Smooth muscle cell (in vitro differentiated cells): Measurements from ENCODE around the gene KIF1A. TPM values are rescaled to one million over a fixed set of nuclear protein-coding genes. Genes with fewer than 3 reads are reported as not detected.
"Not testable (repeated sequence)": the region's sequence is repeated elsewhere in the genome, so short reads cannot be mapped to it uniquely, and the experiment has no call there.

Source experiments
- DNase-seq: peaks from one replicate; lab custom pipeline; 2025; ENCODE audit not compliant: unreplicated experiment; lab: John Stamatoyannopoulos, UW
- H2AFZ ChIP-seq: fragments of 200-600 bp; sonication (generic); 2 replicates; pipeline ENCODE4 v1.6.0; 2016; ENCODE audit warnings: antibody characterized with exemption, low read depth, mild to moderate bottlenecking
- H3F3A ChIP-seq: fragments of 200-600 bp; sonication (generic); 2 replicates; pipeline ENCODE4 v1.6.0; 2017; ENCODE audit warnings: antibody characterized with exemption, low read depth
- H3K27ac ChIP-seq: fragments of 200-600 bp; sonication (generic); 2 replicates; pipeline ENCODE4 v1.5.1; 2016; ENCODE audit warnings: low read depth, mild to moderate bottlenecking
- H3K27me3 ChIP-seq: fragments of 200-600 bp; sonication (generic); 2 replicates; pipeline ENCODE4 v1.6.1; 2016; ENCODE audit warnings: low read depth, mild to moderate bottlenecking
- H3K36me3 ChIP-seq: fragments of 200-600 bp; sonication (generic); 2 replicates; pipeline ENCODE4 v1.5.1; 2016; ENCODE audit warnings: low read depth
- H3K4me1 ChIP-seq: fragments of 200-600 bp; sonication (generic); 2 replicates; pipeline ENCODE4 v1.5.1; 2016; ENCODE audit warnings: low read depth
- H3K4me2 ChIP-seq: fragments of 200-600 bp; sonication (generic); 2 replicates; pipeline ENCODE4 v1.6.0; 2016; ENCODE audit warnings: mild to moderate bottlenecking
- H3K4me3 ChIP-seq: fragments of 200-600 bp; sonication (generic); 2 replicates; pipeline ENCODE4 v1.5.1; 2016; ENCODE audit warnings: mild to moderate bottlenecking
- H3K79me2 ChIP-seq: fragments of 200-600 bp; sonication (generic); 2 replicates; pipeline ENCODE4 v1.6.0; 2016; ENCODE audit warnings: low read depth, mild to moderate bottlenecking
- H3K9ac ChIP-seq: fragments of 200-600 bp; sonication (generic); 2 replicates; pipeline ENCODE4 v1.6.0; 2016; ENCODE audit warnings: low read depth
- H3K9me3 ChIP-seq: fragments of 200-600 bp; sonication (generic); replicated peaks from 2 replicates; pipeline ENCODE4 v1.5.1; 2016; ENCODE audit warnings: low read depth
- H4K20me1 ChIP-seq: fragments of 200-600 bp; sonication (generic); 2 replicates; pipeline ENCODE4 v1.6.0; 2016; ENCODE audit warnings: low read depth
- WGBS: methylation state at CpG from one replicate; pipeline ENCODE4 v1.1.7; 2016; ENCODE audit warnings: low lambda C conversion rate; 5-methylcytosine and 5-hydroxymethylcytosine counted together
- polyA plus RNA-seq: library from polyadenylated mRNA; unstranded; fragments of >200 nt; fragmentation: Nextera tagmentation; extraction: Ambion mirVana; gene quantifications from 2 replicates; pipeline ENCODE4 v1.2.1, GENCODE V29; 2016
- total RNA-seq: library from RNA; depleted of rRNA; stranded (reverse); fragments of >200 nt; gene quantifications from 2 replicates; pipeline ENCODE4 v1.2.3, GENCODE V29; 2014
- TF ChIP-seq, protein P1 (sequence below): fragments of 200-600 bp; sonication (generic); IDR thresholded peaks from 2 replicates; pipeline ENCODE4 v1.5.1; 2017; ENCODE audit warnings: borderline replicate concordance, mild to moderate bottlenecking, antibody characterized with exemption; ENCODE audit not compliant: insufficient read depth, poor library complexity, severe bottlenecking

Gene KIF1A
- total and polyA plus RNA-seq, 2 experiments from 2014 or later: 4.6 to 8.4 TPM

DNA sequence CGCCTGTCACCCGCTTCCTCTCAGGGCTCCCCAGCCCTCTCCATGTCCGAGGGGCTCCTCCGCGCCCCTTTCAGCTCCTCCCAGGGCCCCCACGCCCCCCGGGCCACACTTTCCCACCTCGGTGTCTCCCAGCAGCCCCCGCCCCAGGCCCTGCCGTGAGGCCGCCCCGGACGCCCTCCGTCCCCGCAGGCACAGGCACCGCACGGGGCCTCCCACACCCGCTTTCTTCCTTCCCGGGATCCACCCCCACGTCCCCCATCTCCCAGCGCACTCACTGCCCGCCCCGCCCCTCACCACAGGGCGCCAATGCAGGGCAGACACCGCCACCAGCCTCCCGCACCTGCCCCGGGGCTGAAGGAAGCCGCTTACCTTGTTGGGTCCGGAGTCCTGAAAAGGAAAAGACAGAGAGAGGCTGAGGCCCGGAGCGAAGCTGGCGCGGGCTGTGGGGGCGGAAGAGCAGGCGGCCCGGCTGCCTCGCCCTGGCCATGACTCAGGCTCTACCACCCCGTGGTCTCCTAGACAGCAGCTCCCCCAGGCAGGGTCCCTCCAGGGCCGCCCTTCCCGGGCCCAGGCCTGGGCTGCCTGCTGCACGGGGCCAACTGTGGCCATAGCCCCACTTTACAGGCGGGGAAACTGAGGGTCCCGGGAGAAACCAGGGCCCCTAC lies 37.7 kb downstream of the KIF1A start:
- Histone ChIP-seq H3K27me3 (no peaks in the 10 kb centered on the region), H3K4me1 (no peaks in the 10 kb centered on the region), H3K4me3 (no peak overlapping the region), H3K79me2 (no peaks in the 10 kb centered on the region), H3K4me2 (no peak overlapping the region), H3K9me3 (no peaks in the 10 kb centered on the region), H3F3A (no peaks in the 10 kb centered on the region), H3K9ac (no peak overlapping the region), H4K20me1 (no peaks in the 10 kb centered on the region), H3K36me3 (no peaks in the 10 kb centered on the region), H2AFZ (no peak overlapping the region), H3K27ac (no peak overlapping the region)
- DNase-seq: no peak
- TF ChIP-seq, protein P1, sequence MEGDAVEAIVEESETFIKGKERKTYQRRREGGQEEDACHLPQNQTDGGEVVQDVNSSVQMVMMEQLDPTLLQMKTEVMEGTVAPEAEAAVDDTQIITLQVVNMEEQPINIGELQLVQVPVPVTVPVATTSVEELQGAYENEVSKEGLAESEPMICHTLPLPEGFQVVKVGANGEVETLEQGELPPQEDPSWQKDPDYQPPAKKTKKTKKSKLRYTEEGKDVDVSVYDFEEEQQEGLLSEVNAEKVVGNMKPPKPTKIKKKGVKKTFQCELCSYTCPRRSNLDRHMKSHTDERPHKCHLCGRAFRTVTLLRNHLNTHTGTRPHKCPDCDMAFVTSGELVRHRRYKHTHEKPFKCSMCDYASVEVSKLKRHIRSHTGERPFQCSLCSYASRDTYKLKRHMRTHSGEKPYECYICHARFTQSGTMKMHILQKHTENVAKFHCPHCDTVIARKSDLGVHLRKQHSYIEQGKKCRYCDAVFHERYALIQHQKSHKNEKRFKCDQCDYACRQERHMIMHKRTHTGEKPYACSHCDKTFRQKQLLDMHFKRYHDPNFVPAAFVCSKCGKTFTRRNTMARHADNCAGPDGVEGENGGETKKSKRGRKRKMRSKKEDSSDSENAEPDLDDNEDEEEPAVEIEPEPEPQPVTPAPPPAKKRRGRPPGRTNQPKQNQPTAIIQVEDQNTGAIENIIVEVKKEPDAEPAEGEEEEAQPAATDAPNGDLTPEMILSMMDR: no peak
- WGBS: 86% methylated on average over 26 of the region's 43 CpGs

DNA sequence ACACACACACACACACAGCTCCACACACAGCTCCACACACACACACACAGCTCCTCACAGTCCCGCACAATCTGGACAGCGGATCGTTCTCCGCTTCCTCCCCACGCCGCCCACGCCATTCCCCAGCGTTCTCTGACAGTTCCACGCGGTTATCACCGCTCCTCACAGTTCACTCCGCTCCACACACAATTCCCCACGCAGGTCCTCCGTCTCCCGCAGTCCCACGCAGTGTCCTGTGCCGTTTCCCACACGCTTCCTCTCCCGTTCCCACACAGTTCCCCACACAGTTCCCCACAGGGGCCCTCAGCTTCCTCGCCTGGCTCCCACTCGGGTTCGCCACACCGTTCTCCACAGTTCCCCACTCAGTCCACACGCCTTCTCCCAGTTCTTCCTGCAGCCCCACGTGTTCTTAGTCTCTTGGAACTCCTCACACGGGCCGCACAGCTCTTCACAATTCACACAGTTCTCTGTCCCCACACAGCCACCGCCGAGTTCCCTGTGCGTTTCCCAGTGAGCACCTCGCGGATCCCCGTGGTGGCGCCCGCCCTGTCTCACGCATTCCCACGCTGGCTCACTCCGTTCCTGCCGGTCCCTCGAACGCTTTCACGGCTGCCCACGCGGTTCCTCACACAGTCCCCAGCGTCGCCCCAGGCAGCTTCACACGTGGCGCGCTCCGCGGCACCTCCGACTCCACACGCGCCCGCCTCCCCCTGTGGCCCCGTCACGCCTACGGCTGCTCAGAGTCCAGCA lies 38.4 kb downstream of the KIF1A start:
- TF ChIP-seq, protein P1: no peak

GRCh38 chr2:240780023-240780700 lies 39.9 kb downstream of the KIF1A start:
- Histone ChIP-seq H3K4me3 (no peak overlapping the region), H4K20me1 (no peaks in the 10 kb centered on the region), H3K4me2 (no peak overlapping the region), H3K4me1 (no peaks in the 10 kb centered on the region), H3K36me3 (no peaks in the 10 kb centered on the region), H3F3A (no peaks in the 10 kb centered on the region), H3K27ac (no peak overlapping the region), H3K9me3 (no peaks in the 10 kb centered on the region), H2AFZ (no peak overlapping the region), H3K27me3 (no peaks in the 10 kb centered on the region), H3K79me2 (no peaks in the 10 kb centered on the region), H3K9ac (no peak overlapping the region)
- WGBS: 82% methylated on average over 27 of the region's 39 CpGs
- DNase-seq: no peak
- TF ChIP-seq, protein P1: no peak

More for the DNA sequence above, 38.4 kb downstream of the KIF1A start:
- Histone ChIP-seq H3K27me3 (no peaks in the 10 kb centered on the region), H3K4me1 (no peaks in the 10 kb centered on the region), H3K79me2 (no peaks in the 10 kb centered on the region), H3K4me2 (no peak overlapping the region), H3K27ac (no peak overlapping the region), H3F3A (no peaks in the 10 kb centered on the region), H2AFZ (no peak overlapping the region), H3K4me3 (no peak overlapping the region), H3K9ac (no peak overlapping the region), H3K36me3 (no peaks in the 10 kb centered on the region), H3K9me3 (no peaks in the 10 kb centered on the region), H4K20me1 (no peaks in the 10 kb centered on the region)
- no peak for DNase-seq
- 89% methylated on average over 58 of the region's 58 CpGs for WGBS

GRCh38 chr2:240779250-240779832 lies 40.7 kb downstream of the KIF1A start:
- not testable (repeated sequence) for H3K4me3 ChIP-seq, H2AFZ ChIP-seq, H3K4me1 ChIP-seq, H3K27ac ChIP-seq, H3K9ac ChIP-seq, DNase-seq, H3F3A ChIP-seq, H3K4me2 ChIP-seq, H3K9me3 ChIP-seq, H3K79me2 ChIP-seq, H4K20me1 ChIP-seq, H3K36me3 ChIP-seq, H3K27me3 ChIP-seq
- 79% methylated on average over 6 of the region's 6 CpGs for WGBS
